Stimulated activated CD4-positive, alpha-beta T cell treated with anti-CD3 and anti-CD28 coated beads, TNF-alpha, amount 100 ng/mL, for 1 hour (primary cell): ENCODE results near the gene ZNF318.

Experiments
- DNase-seq, 3 donors: peaks; one replicate each; pipeline ENCODE4 v3.0.0-alpha.2; 2020; ENCODE audit warnings: low read depth in 3 of 3, low spot score in 1 of 3

The ZNF318 gene

DNA sequence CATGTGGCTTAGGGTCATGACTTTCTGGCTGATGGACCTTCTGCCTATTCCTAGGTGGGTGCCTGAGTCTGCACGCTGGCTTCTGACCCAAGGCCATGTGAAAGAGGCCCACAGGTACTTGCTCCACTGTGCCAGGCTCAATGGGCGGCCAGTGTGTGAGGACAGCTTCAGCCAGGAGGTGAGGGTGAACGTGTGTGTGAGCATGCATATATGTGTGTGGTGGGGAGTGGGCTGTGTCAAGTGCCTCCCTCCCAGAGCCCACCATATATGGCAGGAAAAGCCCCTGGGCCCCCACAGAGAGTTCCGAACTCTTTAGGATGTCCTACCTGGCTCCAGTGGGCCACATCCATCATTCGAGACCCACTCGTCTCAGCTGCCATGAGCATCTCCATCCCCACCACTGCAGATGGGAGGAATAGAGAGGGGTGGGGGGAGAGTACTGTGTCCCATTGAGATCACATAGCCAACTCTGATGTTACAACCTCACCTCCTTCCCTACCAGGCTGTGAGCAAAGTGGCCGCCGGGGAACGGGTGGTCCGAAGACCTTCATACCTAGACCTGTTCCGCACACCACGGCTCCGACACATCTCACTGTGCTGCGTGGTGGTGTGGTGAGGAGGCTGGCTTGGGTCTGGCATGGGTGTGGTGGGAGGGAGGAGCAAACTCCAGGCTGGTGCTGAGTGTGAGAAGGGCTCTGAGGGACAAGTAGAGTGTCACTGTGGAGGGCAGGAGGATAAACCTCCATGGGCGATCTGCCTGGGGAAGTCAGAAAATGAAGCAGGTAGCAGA is 68.2 kb downstream of the ZNF318 start:
- DNase-seq, result no peak

DNA sequence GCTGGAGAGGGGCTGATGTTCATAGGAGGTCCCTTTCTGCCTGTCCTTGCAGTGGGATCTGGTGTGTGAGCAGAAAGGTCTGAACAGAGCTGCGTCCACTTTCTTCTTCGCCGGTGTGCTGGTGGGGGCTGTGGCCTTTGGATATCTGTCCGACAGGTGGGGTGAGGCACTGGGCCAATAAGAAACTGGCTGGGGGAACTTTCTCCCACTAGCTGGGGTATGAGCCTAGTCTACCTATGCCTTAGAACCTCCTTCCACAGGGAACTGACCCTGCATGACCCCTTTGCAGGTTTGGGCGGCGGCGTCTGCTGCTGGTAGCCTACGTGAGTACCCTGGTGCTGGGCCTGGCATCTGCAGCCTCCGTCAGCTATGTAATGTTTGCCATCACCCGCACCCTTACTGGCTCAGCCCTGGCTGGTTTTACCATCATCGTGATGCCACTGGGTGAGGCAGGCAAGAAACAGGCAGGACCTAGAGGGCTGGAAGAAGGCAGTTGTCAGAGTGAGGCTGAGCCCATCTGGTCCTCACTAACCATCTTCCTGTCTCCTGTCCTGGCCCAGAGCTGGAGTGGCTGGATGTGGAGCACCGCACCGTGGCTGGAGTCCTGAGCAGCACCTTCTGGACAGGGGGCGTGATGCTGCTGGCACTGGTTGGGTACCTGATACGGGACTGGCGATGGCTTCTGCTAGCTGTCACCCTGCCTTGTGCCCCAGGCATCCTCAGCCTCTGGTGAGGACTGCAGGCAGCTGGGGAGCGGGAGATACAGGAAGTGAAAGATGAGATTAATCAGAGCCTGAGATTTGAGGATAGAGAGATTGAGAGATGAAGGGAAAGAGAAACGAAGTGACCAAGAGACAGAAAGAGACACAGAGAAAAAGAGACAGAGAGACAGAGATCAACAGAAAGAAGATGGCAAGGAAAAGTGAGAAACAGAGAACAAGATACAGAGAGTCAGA is 69.8 kb downstream of the ZNF318 start:
- no peak for DNase-seq

DNA sequence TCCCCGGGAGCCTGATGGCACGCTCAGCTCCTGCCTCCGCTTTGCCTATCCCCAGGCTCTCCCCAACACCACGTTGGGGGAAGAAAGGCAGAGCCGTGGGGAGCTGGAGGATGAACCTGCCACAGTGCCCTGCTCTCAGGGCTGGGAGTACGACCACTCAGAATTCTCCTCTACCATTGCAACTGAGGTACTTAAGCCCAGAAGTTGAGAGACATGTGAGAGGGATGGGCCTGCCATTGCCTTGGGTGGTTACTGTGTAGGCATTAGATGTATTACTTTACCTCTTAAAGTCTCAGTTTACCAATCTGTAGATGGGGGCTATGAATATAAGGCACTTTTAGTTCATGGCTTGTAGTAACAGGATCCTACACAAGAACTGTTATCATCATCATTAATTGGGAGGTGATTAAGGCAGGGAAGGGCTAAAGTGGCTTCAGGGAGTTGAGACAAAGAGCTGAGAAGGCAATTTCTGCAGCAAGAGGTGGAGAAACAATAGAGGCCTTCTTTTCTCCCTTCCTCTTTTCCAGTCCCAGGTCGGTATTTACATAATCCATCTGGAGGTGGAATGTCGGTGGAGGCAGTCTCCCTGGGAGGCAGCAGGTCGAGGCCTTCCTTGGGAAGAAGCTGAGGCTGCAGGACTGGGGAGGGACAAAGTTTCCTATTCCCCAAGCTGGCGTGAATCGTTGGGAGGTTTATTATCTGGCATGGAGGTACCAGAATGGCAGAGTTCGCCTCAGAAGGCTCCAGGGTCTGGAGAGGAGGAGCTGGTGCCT is 70.7 kb downstream of the ZNF318 start:
- no peak for DNase-seq

DNA sequence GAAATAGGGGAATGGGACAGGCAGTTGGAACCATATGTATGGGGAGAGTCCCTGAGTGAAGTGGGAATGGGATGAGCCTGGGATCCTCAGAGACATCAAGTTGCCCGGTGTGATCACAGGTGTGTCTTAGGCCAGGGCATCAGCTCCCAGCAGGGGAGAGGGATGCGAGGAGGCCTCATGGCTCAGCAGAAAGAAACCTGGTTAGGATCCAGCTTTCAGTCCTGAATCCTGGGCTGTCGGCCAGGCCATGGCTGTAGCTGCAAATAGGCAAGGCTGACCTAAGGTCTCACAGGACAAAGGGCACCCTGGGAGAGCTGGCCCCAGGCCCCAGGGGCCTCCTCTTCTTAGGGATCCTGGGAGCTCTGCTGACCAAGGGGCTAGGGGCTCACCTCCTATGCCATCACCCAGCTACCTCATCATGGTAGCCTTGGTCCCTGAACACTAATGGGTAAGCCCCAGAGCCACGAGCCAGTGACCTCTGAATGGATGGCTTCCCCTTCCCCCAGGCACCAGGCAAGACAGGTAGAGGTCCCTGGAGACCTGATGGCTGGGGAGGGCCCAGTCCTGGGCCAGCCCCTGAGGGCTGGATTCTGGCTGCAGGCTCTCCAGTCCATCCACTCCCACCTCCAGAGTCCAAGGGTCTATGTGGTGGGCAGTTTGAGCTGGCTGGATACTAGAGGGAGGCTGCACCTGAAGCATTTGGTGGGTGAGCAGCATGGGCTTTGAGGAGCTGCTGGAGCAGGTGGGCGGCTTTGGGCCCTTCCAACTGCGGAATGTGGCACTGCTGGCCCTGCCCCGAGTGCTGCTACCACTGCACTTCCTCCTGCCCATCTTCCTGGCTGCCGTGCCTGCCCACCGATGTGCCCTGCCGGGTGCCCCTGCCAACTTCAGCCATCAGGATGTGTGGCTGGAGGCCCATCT is 71.5 kb downstream of the ZNF318 start, which contains the start of gene SLC22A7:
TSS of gene SLC22A7 (plus strand) at position 617 of the 921 bp plus-strand sequence. CDS start at position 716, 99 bp downstream.
- DNase-seq, result no peak

DNA sequence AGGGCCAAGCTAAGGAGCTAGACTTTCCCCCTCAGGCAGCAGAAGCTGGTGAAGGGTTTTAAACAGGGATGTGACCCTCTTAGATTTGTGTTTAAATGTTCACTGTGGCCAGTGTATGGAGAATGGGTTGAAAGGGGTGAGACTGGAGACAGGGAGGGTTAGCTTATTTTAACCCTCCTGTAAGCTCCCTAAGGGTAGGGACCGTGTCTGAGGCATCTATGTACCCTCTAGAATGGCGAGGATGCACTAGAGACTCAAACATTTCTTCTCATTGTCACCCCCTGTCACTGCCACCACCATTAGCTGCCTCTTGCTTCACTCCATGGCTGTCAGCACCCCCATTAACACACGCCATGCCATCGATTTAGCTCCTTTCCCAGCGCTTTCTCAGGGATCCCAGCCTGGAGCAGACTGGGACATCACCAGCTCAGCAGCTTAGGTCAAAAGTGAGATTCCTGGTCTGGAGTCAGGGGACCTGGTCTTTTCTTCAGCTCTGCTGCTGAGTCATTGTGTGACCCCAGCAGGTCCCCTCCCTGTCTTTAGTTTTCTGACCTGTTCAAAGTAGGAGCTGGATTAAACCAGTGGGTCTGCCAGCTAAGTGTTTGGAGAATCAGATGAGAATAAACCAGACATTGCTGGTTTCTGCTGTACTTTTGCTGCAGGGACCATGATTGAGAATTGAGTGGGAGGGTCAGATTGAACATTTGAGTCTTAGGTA is 72.5 kb downstream of the ZNF318 start:
- no peak for DNase-seq

DNA sequence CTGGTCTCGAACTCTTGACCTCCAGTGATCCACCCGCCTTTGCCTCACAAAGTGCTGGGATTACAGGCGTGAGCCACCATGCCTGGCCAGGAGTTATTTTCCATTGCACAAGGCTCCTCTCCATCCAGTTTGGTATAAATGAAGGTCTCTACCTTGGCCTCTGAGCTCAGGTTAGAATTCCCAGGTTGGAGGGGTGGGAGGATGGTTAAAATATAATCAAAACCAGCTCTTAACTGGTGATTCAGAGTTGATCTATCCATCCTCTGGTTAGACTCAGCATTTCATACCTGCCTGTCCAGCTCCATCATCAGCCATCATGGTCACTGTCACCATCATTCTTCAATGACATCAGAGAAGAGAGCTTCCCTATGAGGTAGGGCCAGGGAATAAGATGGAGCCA is 74.0 kb downstream of the ZNF318 start:
- no peak for DNase-seq

DNA sequence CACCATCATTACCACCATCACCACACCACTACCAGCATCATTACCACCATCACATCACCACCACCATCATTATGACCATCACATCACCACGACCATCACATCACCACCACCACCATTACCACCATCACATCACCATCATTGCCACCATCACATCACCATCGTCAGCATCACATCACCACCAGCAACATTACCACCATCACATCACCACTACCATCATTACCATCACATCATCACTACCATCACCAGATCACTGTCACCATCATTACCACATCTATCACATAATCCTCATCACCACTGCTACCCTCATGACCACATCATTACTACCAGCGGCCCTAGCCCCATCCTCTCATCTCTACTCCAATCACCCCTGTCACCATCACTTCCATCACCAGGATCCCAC is 74.9 kb downstream of the ZNF318 start:
- DNase-seq, result no peak

DNA sequence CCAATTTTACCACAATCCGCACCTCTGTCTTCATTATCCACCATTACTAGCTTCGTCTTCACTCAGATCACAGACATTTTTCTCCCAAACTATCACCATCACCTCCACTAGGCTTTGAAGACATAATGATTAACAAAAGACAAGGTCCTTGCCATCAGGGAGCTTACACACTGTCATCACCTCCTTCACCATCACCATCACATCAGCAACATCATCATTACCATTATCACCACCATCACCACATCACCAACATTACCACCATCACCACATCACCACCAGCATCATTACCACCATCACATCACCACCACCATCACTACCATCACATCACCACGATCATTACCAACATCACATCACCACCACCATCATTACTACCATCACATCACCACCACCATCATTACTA is 75.7 kb downstream of the ZNF318 start:
- no peak for DNase-seq

DNA sequence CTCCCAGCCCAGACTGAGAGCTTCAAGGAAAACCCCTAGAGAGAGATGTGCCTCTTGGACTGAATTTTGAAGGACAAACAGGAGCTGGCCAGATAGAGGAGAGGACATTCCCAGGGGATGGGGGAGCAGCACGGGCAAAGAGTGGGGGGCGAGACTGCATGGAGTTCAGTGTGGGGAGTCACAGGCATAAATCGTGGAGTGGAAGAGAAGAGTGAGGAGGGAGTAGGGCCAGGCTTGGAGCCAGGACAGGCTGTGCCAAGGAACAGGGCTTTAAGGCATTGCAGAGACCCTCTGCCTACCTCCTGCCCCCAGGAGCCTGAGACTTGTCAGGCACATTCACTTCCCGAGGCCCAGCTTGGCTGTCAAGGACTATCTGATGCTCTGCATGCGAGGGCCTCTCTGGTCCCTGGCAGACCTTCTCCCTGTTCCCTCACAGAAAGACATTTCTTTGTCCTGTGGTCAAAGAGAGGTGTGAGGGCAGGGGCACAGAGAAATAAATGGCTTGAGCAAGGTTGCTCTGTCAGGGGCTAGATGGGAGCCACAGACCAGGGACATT is 76.6 kb downstream of the ZNF318 start:
- no peak for DNase-seq

DNA sequence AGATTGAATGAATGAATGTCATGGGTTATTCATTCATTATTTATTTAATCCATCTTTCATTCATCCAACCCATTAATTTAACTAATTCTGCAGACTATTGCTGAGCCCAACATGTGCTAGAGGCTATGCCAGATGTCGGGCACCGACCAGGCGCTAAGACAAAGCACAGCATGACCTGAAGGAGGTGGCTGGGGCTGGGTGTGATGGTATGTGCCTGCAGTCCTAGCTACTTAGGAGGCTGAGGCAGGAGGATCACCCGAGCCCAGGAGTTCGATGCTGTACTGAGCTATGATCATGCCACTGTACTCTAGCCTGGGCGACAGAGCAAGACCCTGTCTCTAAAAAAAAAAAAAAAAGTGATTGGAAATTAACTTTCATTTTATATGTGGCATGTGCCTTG is 77.1 kb downstream of the ZNF318 start:
- DNase-seq, result no peak

DNA sequence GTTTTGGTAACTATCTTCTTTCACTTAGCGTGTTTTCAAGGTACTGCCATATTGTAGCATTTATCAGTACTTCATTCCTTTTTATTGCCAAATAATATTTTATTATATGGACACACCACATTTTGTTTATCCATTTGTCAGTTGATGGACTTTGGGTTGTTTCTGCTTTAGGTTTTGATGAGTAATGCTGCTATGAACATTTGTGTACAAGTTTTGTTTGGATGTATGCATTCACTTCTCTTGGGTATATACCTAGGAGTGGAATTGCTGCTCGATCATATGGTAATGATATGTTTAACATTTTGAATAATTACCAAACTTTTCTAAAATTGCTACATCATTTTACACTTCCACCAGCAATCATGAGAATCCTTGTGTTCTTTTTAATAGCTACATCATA is 77.7 kb downstream of the ZNF318 start:
- no peak for DNase-seq

DNA sequence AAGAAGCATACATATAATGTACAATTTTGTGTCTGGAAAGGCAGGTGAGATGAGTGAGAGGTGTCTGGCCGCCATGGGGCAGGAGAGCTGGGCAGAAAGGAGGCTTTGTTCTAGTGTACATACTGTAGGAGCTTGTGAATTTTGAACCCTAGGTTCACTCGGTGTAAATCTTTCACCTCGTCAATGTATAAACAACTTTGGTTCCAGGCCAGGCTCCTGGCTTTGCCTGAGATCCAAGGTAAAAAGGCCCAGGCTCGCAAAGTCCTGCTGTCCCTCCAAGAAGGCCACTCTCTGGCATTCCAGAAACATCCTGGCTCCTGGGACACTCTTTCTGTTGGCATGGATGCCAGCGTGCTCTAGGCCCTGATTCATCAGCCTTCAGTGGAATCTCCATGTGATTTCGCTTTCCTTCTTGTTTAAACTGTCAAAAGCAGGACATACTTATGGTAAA is 78.5 kb downstream of the ZNF318 start:
- no peak for DNase-seq

DNA sequence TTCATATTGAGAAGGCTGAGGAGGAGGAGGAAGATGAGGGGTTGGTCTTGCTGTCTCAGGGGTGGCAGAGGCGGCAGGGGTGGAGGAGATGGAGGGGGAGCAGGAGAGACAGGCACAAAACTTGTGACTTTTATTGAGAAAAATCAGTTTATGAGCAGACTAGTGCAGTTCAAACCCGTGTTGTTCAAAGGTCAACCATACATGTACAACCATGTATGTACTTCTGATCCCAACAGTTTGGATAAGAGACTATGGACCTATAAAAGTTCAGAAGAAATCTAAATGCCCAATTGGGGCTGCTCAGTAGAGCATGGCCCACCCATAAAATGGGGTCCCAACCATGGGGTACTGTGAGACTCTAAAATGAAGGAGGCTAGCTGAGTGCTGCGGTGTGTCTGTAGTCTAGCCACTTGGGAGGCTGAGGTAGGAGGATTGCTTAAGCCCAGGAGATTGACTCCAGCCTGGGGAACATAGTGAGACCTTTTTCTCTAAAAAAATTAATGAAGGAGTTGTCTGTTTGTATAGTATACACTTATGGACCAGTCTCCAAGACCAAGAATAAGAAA is 79.0 kb downstream of the ZNF318 start:
- no peak for DNase-seq

DNA sequence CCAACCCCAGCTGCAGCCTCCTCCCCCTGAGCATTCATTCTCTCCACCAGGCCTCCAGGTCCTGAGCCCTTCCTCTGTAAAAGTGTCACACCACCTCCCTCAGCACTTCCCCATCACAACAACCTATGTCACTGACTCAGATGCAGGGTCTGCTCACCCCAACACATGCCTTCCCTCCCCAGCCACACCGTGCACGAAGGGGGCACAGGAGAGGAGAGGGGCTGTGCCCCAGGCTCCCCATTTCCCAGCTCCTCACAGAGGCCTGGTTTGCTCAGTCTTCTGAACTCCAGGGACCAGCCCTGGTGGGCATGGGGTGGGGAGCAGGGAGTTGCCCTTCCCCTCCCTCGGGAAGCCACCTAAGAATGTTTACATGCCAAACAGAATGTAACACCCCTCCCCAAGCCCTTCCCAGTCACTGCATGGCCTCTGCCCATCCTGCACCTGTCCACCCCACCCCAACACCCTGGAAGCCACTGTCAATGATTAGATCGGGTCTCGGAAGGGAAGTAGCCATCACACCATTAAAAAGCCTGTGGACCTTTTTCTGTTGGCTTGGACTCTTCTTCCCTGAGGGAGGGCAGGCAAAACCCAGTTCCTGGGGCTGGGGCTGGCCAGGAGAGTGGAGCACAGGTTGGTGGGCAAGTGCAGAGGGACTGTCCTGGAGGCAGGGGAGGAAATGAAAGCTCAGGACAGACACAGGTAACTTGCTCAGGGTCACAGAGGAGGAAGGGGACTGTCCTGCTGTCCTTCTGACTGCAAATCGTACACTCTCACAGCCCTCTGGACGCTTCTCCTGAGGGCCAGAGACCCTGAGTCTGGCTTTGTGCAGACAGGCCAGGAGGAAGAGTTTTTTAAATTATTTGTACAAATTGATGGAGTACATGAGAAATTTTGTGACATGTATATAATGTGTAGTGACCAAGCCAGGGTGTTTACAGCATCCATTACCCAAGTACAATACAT is 81.4 kb downstream of the ZNF318 start:
- no peak for DNase-seq

DNA sequence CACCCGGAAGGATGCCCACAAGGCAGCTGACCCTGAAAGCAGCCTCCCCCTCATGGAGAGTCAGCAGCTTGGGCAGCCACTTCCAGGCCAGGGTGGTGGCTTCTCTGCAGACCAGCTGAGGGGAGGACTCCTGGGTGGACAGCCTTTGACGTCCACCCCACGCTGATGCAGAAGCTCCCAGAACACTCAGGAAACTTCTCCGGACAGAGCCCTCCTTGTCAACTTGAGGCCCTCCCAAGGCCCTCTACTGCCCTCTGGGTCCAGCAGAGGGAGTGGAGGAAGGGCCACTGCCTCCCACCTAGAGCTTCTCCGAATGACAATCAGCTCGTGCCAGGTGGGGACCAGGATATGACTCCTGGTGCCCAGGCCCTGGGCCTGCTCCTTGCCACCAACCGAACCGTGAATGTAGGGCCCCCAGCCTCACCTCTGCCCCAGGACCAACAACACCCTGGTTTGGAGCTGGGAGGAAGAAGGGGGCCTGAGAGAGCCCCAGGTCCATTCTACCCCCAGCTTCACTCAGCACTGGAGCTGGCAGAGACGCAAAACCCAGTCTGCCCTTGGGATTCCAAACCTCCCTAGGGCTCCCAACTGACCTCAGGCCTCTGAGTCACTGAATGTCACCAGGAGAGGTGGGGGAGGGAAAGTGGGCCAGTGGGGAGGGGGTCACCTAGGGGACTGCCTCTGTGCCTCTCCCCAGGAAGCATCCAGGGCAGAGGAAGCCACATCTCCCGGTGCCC is 82.3 kb downstream of the ZNF318 start:
- DNase-seq, result no peak

DNA sequence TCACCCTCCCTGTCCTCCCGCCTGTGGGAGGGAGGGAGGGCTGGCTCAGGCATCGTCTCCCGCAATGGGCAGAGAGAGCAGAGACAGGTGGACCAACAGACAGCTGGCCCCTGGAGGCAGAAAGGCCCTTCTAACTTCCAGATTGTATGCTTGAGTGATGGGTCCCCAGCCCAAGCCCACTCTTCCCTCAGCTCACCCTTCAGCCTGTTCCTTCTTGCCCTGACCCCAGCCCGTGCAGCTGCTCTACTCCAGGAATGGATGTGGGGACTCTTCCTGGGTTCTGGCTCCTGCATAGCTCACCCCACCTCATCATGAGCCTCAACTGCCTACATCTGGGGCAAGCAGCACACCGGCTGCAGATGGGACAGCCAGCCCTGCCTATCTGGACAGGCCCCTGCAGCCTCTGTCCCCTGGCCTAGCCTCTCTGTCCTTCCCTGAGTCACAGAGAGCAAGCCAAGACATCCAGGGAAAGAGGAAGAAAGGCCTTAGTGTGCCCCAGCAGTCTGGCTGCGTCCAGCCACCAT is 82.9 kb downstream of the ZNF318 start:
- no peak for DNase-seq
